ENCODE results near the gene ITGA6. TPM values are rescaled to one million over a fixed set of nuclear protein-coding genes. Genes with fewer than 3 reads are reported as not detected.

The ITGA6 gene
- total RNA-seq, 1 experiment from 2014 or later, result 27.8 TPM

DNA sequence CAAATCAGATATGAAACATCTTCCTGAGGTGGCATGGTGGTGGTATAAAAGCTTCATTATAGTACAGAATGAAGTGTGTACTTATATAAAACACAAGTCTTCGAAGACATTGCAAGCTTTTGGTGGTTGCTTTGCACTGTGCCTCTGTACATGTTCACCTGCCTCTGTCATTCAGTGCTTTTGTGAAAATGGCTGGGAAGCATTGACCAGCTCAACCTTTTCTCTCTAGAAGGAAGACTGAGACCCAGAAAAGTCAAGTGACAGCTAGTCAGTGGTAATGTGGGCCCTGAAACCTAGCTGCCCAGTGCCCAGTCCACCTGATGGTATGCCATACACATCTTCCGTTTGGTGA lies 12.1 kb downstream of the ITGA6 start:
- intact Hi-C loops (cut with micrococcal nuclease; ENCODE audit: unreplicated experiment), result no loop called here
- ChIA-PET POLR2A (no interaction called here), CTCF (interaction anchor here (5.3 kb wide), 1 partner anchor 22 kb away, joined by 28 read pairs; no protein-coding TSS in a partner anchor)
- Histone ChIP-seq H3K36me3 (ENCODE audit: control insufficient read depth, insufficient read depth, low read length) (no peaks in the 10 kb centered on the region), H3K27me3 (replicated peaks; ENCODE audit: control insufficient read depth, insufficient read depth, low read length) (no peaks in the 10 kb centered on the region), H3K4me3 (ENCODE audit: low read depth, low read length) (no peak overlapping the region), H3K4me1 (peaks cover 77% of the 10 kb centered on the region), H3K9me3 (no peaks in the 10 kb centered on the region)
- BruUV-seq (replicated peaks), result no TSS peak
- H3K4me3 Mint-ChIP-seq (ENCODE audit: unreplicated experiment), result no peak overlapping the region
- H3K27me3 Mint-ChIP-seq (ENCODE audit: insufficient read depth, unreplicated experiment), result no peaks in the 10 kb centered on the region
- TF ChIP-seq, protein P1, sequence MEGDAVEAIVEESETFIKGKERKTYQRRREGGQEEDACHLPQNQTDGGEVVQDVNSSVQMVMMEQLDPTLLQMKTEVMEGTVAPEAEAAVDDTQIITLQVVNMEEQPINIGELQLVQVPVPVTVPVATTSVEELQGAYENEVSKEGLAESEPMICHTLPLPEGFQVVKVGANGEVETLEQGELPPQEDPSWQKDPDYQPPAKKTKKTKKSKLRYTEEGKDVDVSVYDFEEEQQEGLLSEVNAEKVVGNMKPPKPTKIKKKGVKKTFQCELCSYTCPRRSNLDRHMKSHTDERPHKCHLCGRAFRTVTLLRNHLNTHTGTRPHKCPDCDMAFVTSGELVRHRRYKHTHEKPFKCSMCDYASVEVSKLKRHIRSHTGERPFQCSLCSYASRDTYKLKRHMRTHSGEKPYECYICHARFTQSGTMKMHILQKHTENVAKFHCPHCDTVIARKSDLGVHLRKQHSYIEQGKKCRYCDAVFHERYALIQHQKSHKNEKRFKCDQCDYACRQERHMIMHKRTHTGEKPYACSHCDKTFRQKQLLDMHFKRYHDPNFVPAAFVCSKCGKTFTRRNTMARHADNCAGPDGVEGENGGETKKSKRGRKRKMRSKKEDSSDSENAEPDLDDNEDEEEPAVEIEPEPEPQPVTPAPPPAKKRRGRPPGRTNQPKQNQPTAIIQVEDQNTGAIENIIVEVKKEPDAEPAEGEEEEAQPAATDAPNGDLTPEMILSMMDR (IDR thresholded peaks at IDR 0.05; ENCODE audit: insufficient read depth in 1 of 2, low read depth in 1 of 2, low read length in 1 of 2, severe bottlenecking in 1 of 2, unreplicated experiment in 1 of 2), result no peak
- no peak overlapping the region for H3K27ac Mint-ChIP-seq (ENCODE audit: unreplicated experiment)
- H3K4me1 Mint-ChIP-seq (ENCODE audit: low read depth, unreplicated experiment), result peaks cover 37% of the 10 kb centered on the region
- H3K36me3 Mint-ChIP-seq (ENCODE audit: insufficient read depth, unreplicated experiment), result peaks cover 6% of the 10 kb centered on the region
- no peaks in the 10 kb centered on the region for H3K9me3 Mint-ChIP-seq (ENCODE audit: unreplicated experiment)
- no peak for DNase-seq

DNA sequence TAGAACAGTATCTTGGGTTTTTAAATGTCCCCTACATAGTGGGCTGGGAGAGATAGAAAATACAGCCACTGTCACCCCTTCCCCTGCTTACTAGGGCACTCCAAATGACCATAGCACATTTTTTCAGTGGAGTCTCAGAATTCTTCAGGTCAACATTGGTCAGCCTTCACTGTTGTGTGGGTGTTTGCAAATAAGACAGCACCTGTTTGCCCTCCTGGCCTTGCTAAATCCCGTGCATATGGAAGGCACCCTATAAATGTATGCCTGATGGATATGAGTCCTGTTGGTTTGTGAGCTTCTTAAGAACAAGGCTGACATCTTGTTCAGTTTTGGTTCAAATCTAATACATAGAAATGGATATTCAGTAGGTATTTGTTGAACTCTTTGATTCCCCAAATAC lies 12.5 kb downstream of the ITGA6 start:
- no TSS peak for BruUV-seq (replicated peaks)
- H3K36me3 ChIP-seq (ENCODE audit: control insufficient read depth, insufficient read depth, low read length), result no peaks in the 10 kb centered on the region
- Mint-ChIP-seq H3K4me3 (ENCODE audit: unreplicated experiment) (no peak overlapping the region), H3K9me3 (ENCODE audit: unreplicated experiment) (no peaks in the 10 kb centered on the region), H3K27me3 (ENCODE audit: insufficient read depth, unreplicated experiment) (no peaks in the 10 kb centered on the region), H3K4me1 (ENCODE audit: low read depth, unreplicated experiment) (peaks cover 37% of the 10 kb centered on the region), H3K27ac (ENCODE audit: unreplicated experiment) (no peak overlapping the region), H3K36me3 (ENCODE audit: insufficient read depth, unreplicated experiment) (peaks cover 6% of the 10 kb centered on the region)
- H3K4me1 ChIP-seq, result peaks cover 72% of the 10 kb centered on the region
- TF ChIP-seq, protein P1 (IDR thresholded peaks at IDR 0.05; ENCODE audit: insufficient read depth in 1 of 2, low read depth in 1 of 2, low read length in 1 of 2, severe bottlenecking in 1 of 2, unreplicated experiment in 1 of 2), result no peak
- no peak for DNase-seq
- ChIA-PET POLR2A (no interaction called here), CTCF (interaction anchor here (1.0 to 5.3 kb wide), 2 partner anchors 22 to 25 kb away, joined by 3 to 28 read pairs; no protein-coding TSS in a partner anchor)
- H3K4me3 ChIP-seq (ENCODE audit: low read depth, low read length), result no peak overlapping the region
- intact Hi-C loops (cut with micrococcal nuclease; ENCODE audit: unreplicated experiment), result loop anchor here (1.0 kb wide), 1 partner anchor 12 kb away; no protein-coding TSS in a partner anchor
- no peaks in the 10 kb centered on the region for H3K27me3 ChIP-seq (replicated peaks; ENCODE audit: control insufficient read depth, insufficient read depth, low read length)
- no peaks in the 10 kb centered on the region for H3K9me3 ChIP-seq

- Mint-ChIP-seq H3K4me3 (ENCODE audit: unreplicated experiment) (no peak overlapping the region), H3K27ac (ENCODE audit: unreplicated experiment) (no peak overlapping the region), H3K36me3 (ENCODE audit: insufficient read depth, unreplicated experiment) (peaks cover 6% of the 10 kb centered on the region), H3K4me1 (ENCODE audit: low read depth, unreplicated experiment) (peaks cover 37% of the 10 kb centered on the region), H3K27me3 (ENCODE audit: insufficient read depth, unreplicated experiment) (no peaks in the 10 kb centered on the region), H3K9me3 (ENCODE audit: unreplicated experiment) (no peaks in the 10 kb centered on the region)
- intact Hi-C loops (cut with micrococcal nuclease; ENCODE audit: unreplicated experiment), result loop anchor here (1.0 kb wide), 1 partner anchor 12 kb away; no protein-coding TSS in a partner anchor
- H3K27me3 ChIP-seq (replicated peaks; ENCODE audit: control insufficient read depth, insufficient read depth, low read length), result no peaks in the 10 kb centered on the region
- TF ChIP-seq, protein P1 (IDR thresholded peaks at IDR 0.05; ENCODE audit: insufficient read depth in 1 of 2, low read depth in 1 of 2, low read length in 1 of 2, severe bottlenecking in 1 of 2, unreplicated experiment in 1 of 2), result no peak
- H3K4me1 ChIP-seq, result peaks cover 68% of the 10 kb centered on the region
- CTCF ChIA-PET, result interaction anchor here (1.0 to 5.3 kb wide), 3 partner anchors 12 to 25 kb away, joined by 3 to 28 read pairs (median 13); partner anchors contain the start of gene ITGA6
- H3K36me3 ChIP-seq (ENCODE audit: control insufficient read depth, insufficient read depth, low read length), result no peaks in the 10 kb centered on the region
- no TSS peak for BruUV-seq (replicated peaks)
- no peaks in the 10 kb centered on the region for H3K9me3 ChIP-seq
- no peak overlapping the region for H3K4me3 ChIP-seq (ENCODE audit: low read depth, low read length)
- POLR2A ChIA-PET, result interaction anchor here (2.2 kb wide), 1 partner anchor 13 kb away, joined by 16 read pairs; the partner anchor contains the start of gene ITGA6
- DNase-seq, result no peak
Measured at GRCh38 chr2:172440795-172441194, 13.4 kb downstream of the ITGA6 start.
